ENCODE measurements around the gene TEAD4.

- TF ChIP-seq CTCF (IDR thresholded peaks at IDR 0.05 in 8 of 11, conservative IDR thresholded peaks at IDR 0.05 in 3 of 11) (no peak), POLR2A (IDR thresholded peaks at IDR 0.05) (no peak), POLR2AphosphoS5 (IDR thresholded peaks at IDR 0.05) (no peak)
These were observed 2.5 kb downstream of the TEAD4 start for GRCh38 chr12:2961705-2962104.

All from spleen (tissue), 7 donors.